Measurements from ENCODE around the gene IL1R1.

Gene IL1R1

GRCh38 chr2:102154946-102155702 is 12.6 kb downstream of the IL1R1 start:
- CTCF ChIA-PET: interaction anchor here (1.5 to 20.4 kb wide), 3 partner anchors 11 to 132 kb away, joined by 4 to 298 read pairs (median 62); no protein-coding TSS in a partner anchor
- POLR2A ChIA-PET: no interaction called here

GRCh38 chr2:102155703-102156515 is 13.4 kb downstream of the IL1R1 start:
- POLR2A ChIA-PET: no interaction called here
- CTCF ChIA-PET: interaction anchor here (1.0 to 20.4 kb wide), 4 partner anchors 10 to 132 kb away, joined by 3 to 298 read pairs (median 33); no protein-coding TSS in a partner anchor
- no peak for DNase-seq (ENCODE audit: low read depth, low spot score)
- TF ChIP-seq CTCF (IDR thresholded peaks at IDR 0.05; ENCODE audit: insufficient read depth, low read length, missing control alignments): no peak
- no peak overlapping the region for H3K4me3 ChIP-seq (ENCODE audit: low read depth, low read length)

More at GRCh38 chr2:102154946-102155702, 12.6 kb downstream of the IL1R1 start:
- TF ChIP-seq CTCF (IDR thresholded peaks at IDR 0.05; ENCODE audit: insufficient read depth, low read length, missing control alignments): no peak
- no peak overlapping the region for H3K4me3 ChIP-seq (ENCODE audit: low read depth, low read length)
- no peak for DNase-seq (ENCODE audit: low read depth, low spot score)

GRCh38 chr2:102158011-102158755 is 15.6 kb downstream of the IL1R1 start:
- no peak for TF ChIP-seq CTCF (IDR thresholded peaks at IDR 0.05; ENCODE audit: insufficient read depth, low read length, missing control alignments)
- no peak overlapping the region for H3K4me3 ChIP-seq (ENCODE audit: low read depth, low read length)
- POLR2A ChIA-PET: no interaction called here
- no peak for DNase-seq (ENCODE audit: low read depth, low spot score)
- CTCF ChIA-PET: interaction anchor here (1.0 to 20.4 kb wide), 4 partner anchors 8 to 135 kb away, joined by 4 to 298 read pairs (median 34); no protein-coding TSS in a partner anchor

GRCh38 chr2:102159295-102159694 is 16.7 kb downstream of the IL1R1 start:
- no peak overlapping the region for H3K4me3 ChIP-seq (ENCODE audit: low read depth, low read length)
- TF ChIP-seq CTCF (IDR thresholded peaks at IDR 0.05; ENCODE audit: insufficient read depth, low read length, missing control alignments): no peak
- ChIA-PET CTCF (interaction anchor here (1.0 to 20.4 kb wide), 5 partner anchors 40 to 153 kb away, joined by 3 to 298 read pairs (median 3); no protein-coding TSS in a partner anchor), POLR2A (interaction anchor here (0.6 kb wide), 1 partner anchor 23 kb away, joined by 3 read pairs; no protein-coding TSS in a partner anchor)
- no peak for DNase-seq (ENCODE audit: low read depth, low spot score)

- ChIA-PET CTCF (interaction anchor here (0.6 to 20.4 kb wide), 42 partner anchors 13 to 285 kb away, joined by 3 to 298 read pairs (median 5); partner anchors contain the start of gene IL1R1), POLR2A (interaction anchor here (0.5 to 1.0 kb wide), 3 partner anchors 24 to 283 kb away, joined by 3 to 5 read pairs (median 3); partner anchors contain the start of gene IL1R1)
- peak; percentile 42 for DNase-seq (ENCODE audit: low read depth, low spot score)
- H3K4me3 ChIP-seq (ENCODE audit: low read depth, low read length): no peak overlapping the region
- peak; percentile 56 for TF ChIP-seq CTCF (IDR thresholded peaks at IDR 0.05; ENCODE audit: insufficient read depth, low read length, missing control alignments)
These were observed 23.8 kb downstream of the IL1R1 start for GRCh38 chr2:102166189-102166845.

Measured in AG04449 (cell line).